Panc1 (cell line): ENCODE measurements around the gene IL31RA. TPM values are rescaled to one million over a fixed set of nuclear protein-coding genes. Genes with fewer than 3 reads are reported as not detected.

Source experiments
- ATAC-seq: fragments of 200-7000 bp; cut with Tn5 transposase; 2 replicates; pipeline ENCODE4 v1.9.1; 2020; ENCODE audit warnings: mild to moderate bottlenecking, moderate library complexity
- BruUV-seq: library from RNA; stranded (reverse); fragments of 400-500 nt; replicated peaks from 2 replicates; lab custom pipeline; 2021; lab: Mats Ljungman, UMichigan
- CTCF ChIA-PET: fragments of 300-600 bp; sonication (Branson Sonifier 250); formaldehyde crosslinking; loops from one replicate; lab custom pipeline; 2022; ENCODE audit warnings: antibody characterized with exemption; lab: Charles Lee
- POLR2A ChIA-PET: fragments of 300-600 bp; sonication (Branson Sonifier 250); formaldehyde crosslinking; loops from one replicate; lab custom pipeline; 2022; ENCODE audit warnings: antibody characterized with exemption; lab: Charles Lee
- DNase-seq: peaks from one replicate; pipeline ENCODE4 v3.0.0-alpha.2; 2010; ENCODE audit warnings: low read depth, low spot score
- H3K27ac ChIP-seq: 2 replicates; pipeline ENCODE4 v1.5.1; 2011; ENCODE audit warnings: mild to moderate bottlenecking, low read length, inconsistent platforms
- H3K27me3 ChIP-seq: fragments of 200-500 bp; sonication (Bioruptor generic); 2 replicates; pipeline ENCODE4 v1.6.0; 2014; ENCODE audit warnings: low read length, inconsistent platforms; ENCODE audit not compliant: control insufficient read depth, insufficient read depth
- H3K36me3 ChIP-seq: fragments of 200-500 bp; sonication (Bioruptor generic); 2 replicates; pipeline ENCODE4 v1.5.1; 2014; ENCODE audit warnings: inconsistent platforms, mild to moderate bottlenecking, low read length, moderate library complexity; ENCODE audit not compliant: control insufficient read depth, insufficient read depth
- H3K4me1 ChIP-seq: 2 replicates; pipeline ENCODE4 v1.5.1; 2011; ENCODE audit warnings: inconsistent platforms, mild to moderate bottlenecking, low read length, moderate library complexity; ENCODE audit not compliant: control insufficient read depth, insufficient read depth
- H3K4me3 ChIP-seq, 2 experiments: 2 replicates each; pipeline ENCODE4 v1.5.1; 2011 to 2012; ENCODE audit warnings: low read depth in 2 of 2, low read length in 2 of 2, mild to moderate bottlenecking in 2 of 2, inconsistent platforms in 1 of 2, moderate library complexity in 1 of 2
- H3K9me3 ChIP-seq: fragments of 200-500 bp; sonication (Bioruptor generic); 2 replicates; pipeline ENCODE4 v1.5.1; 2014; ENCODE audit warnings: low read depth, mild to moderate bottlenecking, inconsistent platforms, low read length, moderate library complexity; ENCODE audit not compliant: control insufficient read depth, insufficient read depth
- CTCF ChIP-seq: fragments of 450-650 bp; IDR thresholded peaks from 2 replicates; pipeline ENCODE4 v1.5.1; 2017; ENCODE audit warnings: mild to moderate bottlenecking
- POLR2AphosphoS5 ChIP-seq: IDR thresholded peaks from 2 replicates; pipeline ENCODE4 v1.6.1; 2012; ENCODE audit warnings: mild to moderate bottlenecking, low read depth, low read length, moderate library complexity
- SIN3A ChIP-seq: IDR thresholded peaks from 2 replicates; pipeline ENCODE4 v1.6.1; 2012; ENCODE audit warnings: low read depth, mild to moderate bottlenecking, low read length, moderate library complexity, borderline replicate concordance; ENCODE audit not compliant: insufficient read depth
- TCF7L2 ChIP-seq: IDR thresholded peaks from 2 replicates; pipeline ENCODE4 v1.6.1; 2011; ENCODE audit warnings: mild to moderate bottlenecking, low read depth, low read length, inconsistent platforms
- in situ Hi-C: cut with HindIII; loops from 2 replicates; pipeline ENCODE4 v1.10.0; 2016; ENCODE audit warnings: low sequenced_read_pairs, low pct_unique_long_range_greater_than_20kb
- intact Hi-C: fragments of 100-400 bp; cut with micrococcal nuclease; formaldehyde crosslinking; loops from one replicate; pipeline ENCODE4 v1.10.0; 2022; ENCODE audit not compliant: unreplicated experiment
- total RNA-seq: library from RNA; stranded (reverse); gene quantifications from one replicate; pipeline ENCODE4 v1.2.1, GENCODE V29; 2021; ENCODE audit not compliant: unreplicated experiment
- TF ChIP-seq, protein P1 (sequence below), 2 experiments: IDR thresholded peaks; 2 replicates each; pipeline ENCODE4 v1.6.1; 2011 to 2012; ENCODE audit warnings: low read depth in 2 of 2, control low read depth in 1 of 2, low read length in 1 of 2, mild to moderate bottlenecking in 1 of 2, moderate library complexity in 1 of 2; ENCODE audit not compliant: insufficient read depth in 1 of 2

Gene IL31RA
- total RNA-seq, 1 experiment from 2014 or later, result 3.1 TPM

DNA sequence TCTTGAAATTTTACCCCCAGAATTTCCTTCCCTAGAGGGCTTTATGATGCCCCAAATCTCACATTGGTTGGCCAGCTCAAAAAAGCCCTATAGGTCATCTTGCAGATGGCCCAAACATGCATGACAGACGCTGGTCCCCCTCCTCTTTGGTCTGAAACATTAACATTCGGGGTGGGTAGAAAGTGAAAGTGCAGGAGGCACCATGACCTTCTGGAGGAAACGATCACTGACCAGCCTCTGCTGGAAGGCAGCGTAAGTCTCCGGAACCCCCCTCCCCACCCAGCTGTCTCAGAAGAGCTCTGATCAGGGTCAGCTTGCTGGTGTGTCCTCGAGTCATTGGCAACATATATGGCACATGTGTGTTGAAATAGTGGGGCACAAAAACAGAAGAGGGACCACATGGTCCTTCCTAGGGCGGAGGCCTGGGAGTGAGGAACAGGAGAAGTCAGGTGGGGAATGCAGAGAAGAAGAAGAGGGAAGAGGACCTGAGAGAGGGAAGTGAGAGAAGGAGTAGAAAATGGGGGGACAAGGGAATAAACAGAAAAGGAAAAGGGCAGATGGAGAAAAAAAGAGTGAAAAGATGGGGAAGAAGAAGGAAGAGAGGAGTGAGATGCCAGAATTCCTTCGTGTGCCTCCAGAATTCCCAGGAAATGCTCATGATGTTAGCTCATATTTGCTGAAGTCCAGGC, 46.2 kb downstream of the IL31RA start:
- TF ChIP-seq SIN3A (no peak), CTCF (no peak), POLR2AphosphoS5 (no peak), TCF7L2 (no peak)
- TF ChIP-seq, protein P1, sequence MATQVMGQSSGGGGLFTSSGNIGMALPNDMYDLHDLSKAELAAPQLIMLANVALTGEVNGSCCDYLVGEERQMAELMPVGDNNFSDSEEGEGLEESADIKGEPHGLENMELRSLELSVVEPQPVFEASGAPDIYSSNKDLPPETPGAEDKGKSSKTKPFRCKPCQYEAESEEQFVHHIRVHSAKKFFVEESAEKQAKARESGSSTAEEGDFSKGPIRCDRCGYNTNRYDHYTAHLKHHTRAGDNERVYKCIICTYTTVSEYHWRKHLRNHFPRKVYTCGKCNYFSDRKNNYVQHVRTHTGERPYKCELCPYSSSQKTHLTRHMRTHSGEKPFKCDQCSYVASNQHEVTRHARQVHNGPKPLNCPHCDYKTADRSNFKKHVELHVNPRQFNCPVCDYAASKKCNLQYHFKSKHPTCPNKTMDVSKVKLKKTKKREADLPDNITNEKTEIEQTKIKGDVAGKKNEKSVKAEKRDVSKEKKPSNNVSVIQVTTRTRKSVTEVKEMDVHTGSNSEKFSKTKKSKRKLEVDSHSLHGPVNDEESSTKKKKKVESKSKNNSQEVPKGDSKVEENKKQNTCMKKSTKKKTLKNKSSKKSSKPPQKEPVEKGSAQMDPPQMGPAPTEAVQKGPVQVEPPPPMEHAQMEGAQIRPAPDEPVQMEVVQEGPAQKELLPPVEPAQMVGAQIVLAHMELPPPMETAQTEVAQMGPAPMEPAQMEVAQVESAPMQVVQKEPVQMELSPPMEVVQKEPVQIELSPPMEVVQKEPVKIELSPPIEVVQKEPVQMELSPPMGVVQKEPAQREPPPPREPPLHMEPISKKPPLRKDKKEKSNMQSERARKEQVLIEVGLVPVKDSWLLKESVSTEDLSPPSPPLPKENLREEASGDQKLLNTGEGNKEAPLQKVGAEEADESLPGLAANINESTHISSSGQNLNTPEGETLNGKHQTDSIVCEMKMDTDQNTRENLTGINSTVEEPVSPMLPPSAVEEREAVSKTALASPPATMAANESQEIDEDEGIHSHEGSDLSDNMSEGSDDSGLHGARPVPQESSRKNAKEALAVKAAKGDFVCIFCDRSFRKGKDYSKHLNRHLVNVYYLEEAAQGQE (IDR thresholded peaks at IDR 0.05; ENCODE audit: insufficient read depth in 1 of 2, low read depth in 2 of 2, low read length in 1 of 2), result no peak
- DNase-seq (no peak), ATAC-seq (no peak)
- ChIA-PET POLR2A (no interaction called here), CTCF (no interaction called here)
- in situ Hi-C loops, result no loop called here
- Histone ChIP-seq H3K36me3 (no peaks in the 10 kb centered on the region), H3K4me1 (no peaks in the 10 kb centered on the region), H3K27me3 (no peaks in the 10 kb centered on the region), H3K9me3 (no peaks in the 10 kb centered on the region), H3K27ac (no peak overlapping the region), H3K4me3 (no peak overlapping the region)
- intact Hi-C loops, result no loop called here
- no TSS peak for BruUV-seq

- Histone ChIP-seq H3K27ac (no peak overlapping the region), H3K4me3 (no peak overlapping the region), H3K36me3 (no peaks in the 10 kb centered on the region), H3K4me1 (no peaks in the 10 kb centered on the region), H3K27me3 (no peaks in the 10 kb centered on the region), H3K9me3 (no peaks in the 10 kb centered on the region)
- DNase-seq, result no peak
- ChIA-PET POLR2A (no interaction called here), CTCF (no interaction called here)
- ATAC-seq, result no peak
- intact Hi-C loops (no loop called here), in situ Hi-C loops (no loop called here)
- TF ChIP-seq CTCF, result no peak
- TF ChIP-seq, protein P1 (IDR thresholded peaks at IDR 0.05; ENCODE audit: insufficient read depth in 1 of 2, low read depth in 2 of 2, low read length in 1 of 2), result no peak
- TF ChIP-seq POLR2AphosphoS5, result no peak
- no peak for TF ChIP-seq TCF7L2
- no peak for TF ChIP-seq SIN3A
- no TSS peak for BruUV-seq
These were observed 46.7 kb downstream of the IL31RA start for GRCh38 chr5:55897905-55898304.
